GM23338 (cell line): ENCODE results near the gene PCDHGA11.

Source experiments
- CREB1 ChIP-seq: fragments of 250-450 bp; sonication (Bioruptor Pico); IDR thresholded peaks from 2 replicates; pipeline ENCODE4 v1.5.0; 2020; ENCODE audit warnings: low read depth, mild to moderate bottlenecking, moderate library complexity
- ETS1 ChIP-seq: IDR thresholded peaks from 2 replicates; pipeline ENCODE4 v1.6.1; 2016; ENCODE audit warnings: antibody characterized with exemption
- EZH2 ChIP-seq: fragments of 200-600 bp; sonication (generic); IDR thresholded peaks from one replicate; pipeline ENCODE4 v1.8.0; 2017; ENCODE audit warnings: antibody characterized with exemption, mild to moderate bottlenecking, low read depth; ENCODE audit not compliant: unreplicated experiment
- EZH2phosphoT487 ChIP-seq: fragments of 200-600 bp; sonication (generic); IDR thresholded peaks from one replicate; pipeline ENCODE4 v1.8.1; 2018; ENCODE audit warnings: antibody characterized with exemption; ENCODE audit not compliant: unreplicated experiment
- JUNB ChIP-seq: IDR thresholded peaks from one replicate; pipeline ENCODE4 v1.6.1; 2016; ENCODE audit warnings: antibody characterized with exemption; ENCODE audit not compliant: unreplicated experiment
- NANOG ChIP-seq: IDR thresholded peaks from 2 replicates; pipeline ENCODE4 v1.6.1; 2016; ENCODE audit warnings: antibody characterized with exemption, borderline replicate concordance
- POLR2AphosphoS5 ChIP-seq: IDR thresholded peaks from 2 replicates; pipeline ENCODE4 v1.6.1; 2016; ENCODE audit warnings: antibody characterized with exemption, low read depth
- STAT1 ChIP-seq: IDR thresholded peaks from one replicate; pipeline ENCODE4 v1.6.1; 2016; ENCODE audit warnings: antibody characterized with exemption; ENCODE audit not compliant: unreplicated experiment
- ZNF114 ChIP-seq: fragments of 250-450 bp; sonication (Bioruptor Pico); IDR thresholded peaks from 2 replicates; pipeline ENCODE4 v1.5.0; 2020; ENCODE audit warnings: mild to moderate bottlenecking, moderate library complexity
- TF ChIP-seq, protein P1 (sequence below), 2 experiments: fragments of 200-600 bp in 1 of 2; sonication (generic) in 1 of 2; conservative IDR thresholded peaks; 2 replicates each; pipeline versions ENCODE4 v1.5.1 to v1.6.1; 2016 to 2017; ENCODE audit warnings: antibody characterized with exemption in 2 of 2, low read depth in 2 of 2, mild to moderate bottlenecking in 2 of 2, moderate library complexity in 1 of 2
- TF ChIP-seq, protein P2 (sequence below): IDR thresholded peaks from one replicate; pipeline ENCODE4 v1.6.1; 2018; ENCODE audit warnings: antibody characterized with exemption; ENCODE audit not compliant: unreplicated experiment

- no peak for TF ChIP-seq CREB1 (CRISPR knock-in tag)
- TF ChIP-seq, protein P1, sequence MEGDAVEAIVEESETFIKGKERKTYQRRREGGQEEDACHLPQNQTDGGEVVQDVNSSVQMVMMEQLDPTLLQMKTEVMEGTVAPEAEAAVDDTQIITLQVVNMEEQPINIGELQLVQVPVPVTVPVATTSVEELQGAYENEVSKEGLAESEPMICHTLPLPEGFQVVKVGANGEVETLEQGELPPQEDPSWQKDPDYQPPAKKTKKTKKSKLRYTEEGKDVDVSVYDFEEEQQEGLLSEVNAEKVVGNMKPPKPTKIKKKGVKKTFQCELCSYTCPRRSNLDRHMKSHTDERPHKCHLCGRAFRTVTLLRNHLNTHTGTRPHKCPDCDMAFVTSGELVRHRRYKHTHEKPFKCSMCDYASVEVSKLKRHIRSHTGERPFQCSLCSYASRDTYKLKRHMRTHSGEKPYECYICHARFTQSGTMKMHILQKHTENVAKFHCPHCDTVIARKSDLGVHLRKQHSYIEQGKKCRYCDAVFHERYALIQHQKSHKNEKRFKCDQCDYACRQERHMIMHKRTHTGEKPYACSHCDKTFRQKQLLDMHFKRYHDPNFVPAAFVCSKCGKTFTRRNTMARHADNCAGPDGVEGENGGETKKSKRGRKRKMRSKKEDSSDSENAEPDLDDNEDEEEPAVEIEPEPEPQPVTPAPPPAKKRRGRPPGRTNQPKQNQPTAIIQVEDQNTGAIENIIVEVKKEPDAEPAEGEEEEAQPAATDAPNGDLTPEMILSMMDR (conservative IDR thresholded peaks at IDR 0.05; ENCODE audit: low read depth in 2 of 2), result no peak
- no peak for TF ChIP-seq POLR2AphosphoS5
- no peak for TF ChIP-seq EZH2
- no peak for TF ChIP-seq EZH2phosphoT487
- no peak for TF ChIP-seq JUNB
- TF ChIP-seq, protein P2, sequence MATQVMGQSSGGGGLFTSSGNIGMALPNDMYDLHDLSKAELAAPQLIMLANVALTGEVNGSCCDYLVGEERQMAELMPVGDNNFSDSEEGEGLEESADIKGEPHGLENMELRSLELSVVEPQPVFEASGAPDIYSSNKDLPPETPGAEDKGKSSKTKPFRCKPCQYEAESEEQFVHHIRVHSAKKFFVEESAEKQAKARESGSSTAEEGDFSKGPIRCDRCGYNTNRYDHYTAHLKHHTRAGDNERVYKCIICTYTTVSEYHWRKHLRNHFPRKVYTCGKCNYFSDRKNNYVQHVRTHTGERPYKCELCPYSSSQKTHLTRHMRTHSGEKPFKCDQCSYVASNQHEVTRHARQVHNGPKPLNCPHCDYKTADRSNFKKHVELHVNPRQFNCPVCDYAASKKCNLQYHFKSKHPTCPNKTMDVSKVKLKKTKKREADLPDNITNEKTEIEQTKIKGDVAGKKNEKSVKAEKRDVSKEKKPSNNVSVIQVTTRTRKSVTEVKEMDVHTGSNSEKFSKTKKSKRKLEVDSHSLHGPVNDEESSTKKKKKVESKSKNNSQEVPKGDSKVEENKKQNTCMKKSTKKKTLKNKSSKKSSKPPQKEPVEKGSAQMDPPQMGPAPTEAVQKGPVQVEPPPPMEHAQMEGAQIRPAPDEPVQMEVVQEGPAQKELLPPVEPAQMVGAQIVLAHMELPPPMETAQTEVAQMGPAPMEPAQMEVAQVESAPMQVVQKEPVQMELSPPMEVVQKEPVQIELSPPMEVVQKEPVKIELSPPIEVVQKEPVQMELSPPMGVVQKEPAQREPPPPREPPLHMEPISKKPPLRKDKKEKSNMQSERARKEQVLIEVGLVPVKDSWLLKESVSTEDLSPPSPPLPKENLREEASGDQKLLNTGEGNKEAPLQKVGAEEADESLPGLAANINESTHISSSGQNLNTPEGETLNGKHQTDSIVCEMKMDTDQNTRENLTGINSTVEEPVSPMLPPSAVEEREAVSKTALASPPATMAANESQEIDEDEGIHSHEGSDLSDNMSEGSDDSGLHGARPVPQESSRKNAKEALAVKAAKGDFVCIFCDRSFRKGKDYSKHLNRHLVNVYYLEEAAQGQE, result no peak
- no peak for TF ChIP-seq ETS1
- TF ChIP-seq STAT1, result no peak
- TF ChIP-seq NANOG, result no peak
- TF ChIP-seq ZNF114 (CRISPR knock-in tag), result no peak
Measured at GRCh38 chr5:141440341-141440740, 19.5 kb downstream of the PCDHGA11 start.
